Measurements from ENCODE around the gene MAN2C1.
"Not testable (repeated sequence)": the region's sequence is repeated elsewhere in the genome, so short reads cannot be mapped to it uniquely, and the experiment has no call there.

DNA sequence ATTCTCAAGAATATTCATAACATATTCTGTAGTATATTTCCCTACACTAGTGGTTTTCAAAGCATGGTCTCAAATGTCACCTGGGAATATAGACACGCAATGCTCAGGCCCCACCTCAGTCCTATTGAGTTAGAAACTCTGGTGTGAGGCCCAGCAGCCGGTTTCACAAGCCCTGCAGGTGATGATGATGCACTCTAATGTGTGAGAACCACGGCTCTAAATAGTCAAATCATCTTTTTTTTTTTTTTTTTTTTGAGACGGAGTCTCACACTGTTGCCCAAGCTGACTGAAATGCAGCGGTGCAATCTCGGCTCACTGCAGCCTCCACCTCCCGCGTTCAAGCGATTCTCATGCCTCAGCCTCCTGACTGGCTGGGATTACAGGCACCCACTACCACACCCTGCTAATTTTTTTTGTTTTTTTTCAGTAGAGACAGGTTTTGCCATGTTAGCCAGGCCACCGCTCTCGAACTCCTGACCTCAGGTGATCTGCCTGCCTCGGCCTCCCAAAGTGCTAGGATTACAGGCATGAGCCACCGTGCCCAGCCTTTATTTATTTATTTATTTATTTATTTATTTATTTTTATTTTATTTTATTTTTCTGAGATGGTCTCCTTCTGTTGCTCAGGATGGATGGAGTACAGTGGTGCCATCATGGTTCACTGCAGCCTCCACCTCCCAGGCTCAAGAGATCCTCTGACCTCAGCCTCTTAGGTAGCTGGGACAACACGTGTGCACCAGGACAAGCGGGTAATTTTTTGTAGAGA is 34.6 kb downstream of the MAN2C1 start:
- TF ChIP-seq, protein P1, sequence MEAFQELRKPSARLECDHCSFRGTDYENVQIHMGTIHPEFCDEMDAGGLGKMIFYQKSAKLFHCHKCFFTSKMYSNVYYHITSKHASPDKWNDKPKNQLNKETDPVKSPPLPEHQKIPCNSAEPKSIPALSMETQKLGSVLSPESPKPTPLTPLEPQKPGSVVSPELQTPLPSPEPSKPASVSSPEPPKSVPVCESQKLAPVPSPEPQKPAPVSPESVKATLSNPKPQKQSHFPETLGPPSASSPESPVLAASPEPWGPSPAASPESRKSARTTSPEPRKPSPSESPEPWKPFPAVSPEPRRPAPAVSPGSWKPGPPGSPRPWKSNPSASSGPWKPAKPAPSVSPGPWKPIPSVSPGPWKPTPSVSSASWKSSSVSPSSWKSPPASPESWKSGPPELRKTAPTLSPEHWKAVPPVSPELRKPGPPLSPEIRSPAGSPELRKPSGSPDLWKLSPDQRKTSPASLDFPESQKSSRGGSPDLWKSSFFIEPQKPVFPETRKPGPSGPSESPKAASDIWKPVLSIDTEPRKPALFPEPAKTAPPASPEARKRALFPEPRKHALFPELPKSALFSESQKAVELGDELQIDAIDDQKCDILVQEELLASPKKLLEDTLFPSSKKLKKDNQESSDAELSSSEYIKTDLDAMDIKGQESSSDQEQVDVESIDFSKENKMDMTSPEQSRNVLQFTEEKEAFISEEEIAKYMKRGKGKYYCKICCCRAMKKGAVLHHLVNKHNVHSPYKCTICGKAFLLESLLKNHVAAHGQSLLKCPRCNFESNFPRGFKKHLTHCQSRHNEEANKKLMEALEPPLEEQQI (IDR thresholded peaks at IDR 0.05): not testable (repeated sequence)
- TF ChIP-seq ATF1 (CRISPR knock-in tag; IDR thresholded peaks at IDR 0.05); ATF1 (tag; IDR thresholded peaks at IDR 0.05): not testable (repeated sequence)
